Left forelimb (tissue), 1 donor: Measurements from ENCODE around the gene CHN1.

Experiments used
- DNase-seq: peaks from one replicate; pipeline ENCODE4 v3.0.0-alpha.2; 2018; ENCODE audit warnings: low spot score

The CHN1 gene

GRCh38 chr2:174971868-174972781 lies 33.1 kb downstream of the CHN1 start:
- DNase-seq: no peak

GRCh38 chr2:174970092-174970491 lies 35.1 kb downstream of the CHN1 start:
- no peak for DNase-seq

GRCh38 chr2:174969091-174969734 lies 36.0 kb downstream of the CHN1 start:
- DNase-seq: no peak

GRCh38 chr2:174967691-174968260 lies 37.4 kb downstream of the CHN1 start:
- DNase-seq: no peak

- DNase-seq: no peak
Observed at GRCh38 chr2:174967086-174967485, 38.1 kb downstream of the CHN1 start.

- no peak for DNase-seq
Observed at GRCh38 chr2:174965992-174966744, 39.0 kb downstream of the CHN1 start.

- no peak for DNase-seq
Observed at GRCh38 chr2:174965551-174965950, 39.6 kb downstream of the CHN1 start.

GRCh38 chr2:174964404-174964803 lies 40.8 kb downstream of the CHN1 start:
- no peak for DNase-seq

GRCh38 chr2:174963437-174964400 lies 41.5 kb downstream of the CHN1 start:
- no peak for DNase-seq

- no peak for DNase-seq
Observed at GRCh38 chr2:174959787-174960186, 45.4 kb downstream of the CHN1 start.

GRCh38 chr2:174957050-174957449 lies 48.1 kb downstream of the CHN1 start:
- DNase-seq: no peak

GRCh38 chr2:174952607-174953006 lies 52.6 kb downstream of the CHN1 start:
- no peak for DNase-seq

- no peak for DNase-seq
Observed at GRCh38 chr2:174951745-174952144, 53.4 kb downstream of the CHN1 start.

GRCh38 chr2:174949988-174950687 lies 55.0 kb downstream of the CHN1 start:
- DNase-seq: no peak

GRCh38 chr2:174945601-174946260 lies 59.5 kb downstream of the CHN1 start:
- no peak for DNase-seq

- DNase-seq: no peak
Observed at GRCh38 chr2:174939046-174939445, 66.1 kb downstream of the CHN1 start.

- DNase-seq: no peak
Observed at GRCh38 chr2:174931724-174932123, 73.5 kb downstream of the CHN1 start.

GRCh38 chr2:174929786-174930185 lies 75.4 kb downstream of the CHN1 start:
- DNase-seq: no peak

- DNase-seq: no peak
Observed at GRCh38 chr2:174925046-174925784, 80.0 kb downstream of the CHN1 start.
